Hepatocyte (in vitro differentiated cells): ENCODE measurements around the gene GRK5. TPM values are rescaled to one million over a fixed set of nuclear protein-coding genes. Genes with fewer than 3 reads are reported as not detected.
A peak's percentile ranks its signal among the peaks of the same experiment; 100 is the strongest.
"Not testable (repeated sequence)": the region's sequence is repeated elsewhere in the genome, so short reads cannot be mapped to it uniquely, and the experiment has no call there.

Source experiments
- DNase-seq: peaks from one replicate; pipeline ENCODE4 v3.0.0-alpha.2; 2016; ENCODE audit warnings: low spot score
- H2AFZ ChIP-seq: fragments of 200-600 bp; sonication (generic); 2 replicates; pipeline ENCODE4 v1.6.0; 2016; ENCODE audit warnings: antibody characterized with exemption, mild to moderate bottlenecking
- H3K27ac ChIP-seq: fragments of 200-600 bp; sonication (generic); 2 replicates; pipeline ENCODE4 v1.5.1; 2016; ENCODE audit warnings: mild to moderate bottlenecking
- H3K27me3 ChIP-seq: fragments of 200-600 bp; sonication (generic); 2 replicates; pipeline ENCODE4 v1.6.1; 2016
- H3K36me3 ChIP-seq: fragments of 200-600 bp; sonication (generic); replicated peaks from 2 replicates; pipeline ENCODE4 v1.5.1; 2016; ENCODE audit warnings: low read depth; ENCODE audit not compliant: insufficient read depth
- H3K4me1 ChIP-seq: fragments of 200-600 bp; sonication (generic); 2 replicates; pipeline ENCODE4 v1.5.1; 2016; ENCODE audit warnings: mild to moderate bottlenecking, moderate library complexity; ENCODE audit not compliant: insufficient read depth
- H3K4me2 ChIP-seq: fragments of 200-600 bp; sonication (generic); 2 replicates; pipeline ENCODE4 v1.6.0; 2016
- H3K4me3 ChIP-seq: fragments of 200-600 bp; sonication (generic); 2 replicates; pipeline ENCODE4 v1.5.1; 2016; ENCODE audit warnings: mild to moderate bottlenecking
- H3K79me2 ChIP-seq: fragments of 200-600 bp; sonication (generic); 2 replicates; pipeline ENCODE4 v1.6.0; 2017; ENCODE audit warnings: mild to moderate bottlenecking
- H3K9me2 ChIP-seq: fragments of 200-600 bp; sonication (generic); replicated peaks from 2 replicates; pipeline ENCODE4 v1.6.0; 2017; ENCODE audit warnings: mild to moderate bottlenecking; ENCODE audit not compliant: insufficient read depth
- H3K9me3 ChIP-seq: fragments of 200-600 bp; sonication (generic); 2 replicates; pipeline ENCODE4 v1.5.1; 2016; ENCODE audit warnings: low read depth, mild to moderate bottlenecking
- H4K20me1 ChIP-seq: fragments of 200-600 bp; sonication (generic); 2 replicates; pipeline ENCODE4 v1.6.0; 2016; ENCODE audit warnings: mild to moderate bottlenecking; ENCODE audit not compliant: insufficient read depth, poor library complexity, severe bottlenecking
- CTCF ChIP-seq: fragments of 200-600 bp; sonication (generic); IDR thresholded peaks from 2 replicates; pipeline ENCODE4 v1.5.1; 2016; ENCODE audit warnings: antibody characterized with exemption, mild to moderate bottlenecking; ENCODE audit not compliant: poor library complexity
- EZH2 ChIP-seq: fragments of 200-600 bp; sonication (generic); IDR thresholded peaks from 2 replicates; pipeline ENCODE4 v1.6.1; 2016; ENCODE audit warnings: antibody characterized with exemption, mild to moderate bottlenecking, borderline replicate concordance
- EZH2phosphoT487 ChIP-seq: fragments of 200-600 bp; sonication (generic); IDR thresholded peaks from one replicate; pipeline ENCODE4 v1.6.1; 2018; ENCODE audit warnings: antibody characterized with exemption, mild to moderate bottlenecking, low read depth, moderate library complexity; ENCODE audit not compliant: unreplicated experiment, severe bottlenecking
- WGBS: methylation state at CpG from one replicate; pipeline ENCODE4 v1.1.6; 2016; ENCODE audit warnings: low lambda C conversion rate; ENCODE audit errors: missing lambda C conversion rate; 5-methylcytosine and 5-hydroxymethylcytosine counted together
- polyA plus RNA-seq: library from polyadenylated mRNA; unstranded; fragments of >200 nt; fragmentation: Nextera tagmentation; extraction: Ambion mirVana; gene quantifications from 2 replicates; pipeline ENCODE4 v1.2.1, GENCODE V29; 2016
- total RNA-seq: library from RNA; depleted of rRNA; stranded (reverse); fragments of >200 nt; gene quantifications from 2 replicates; pipeline ENCODE4 v1.2.3, GENCODE V29; 2014

GRK5 gene
- total and polyA plus RNA-seq, 2 experiments from 2014 or later, result 7.6 to 19.9 TPM

- no peak for DNase-seq
- no peaks in the 10 kb centered on the region for H3K36me3 ChIP-seq
- TF ChIP-seq EZH2phosphoT487, result no peak
- no peak for TF ChIP-seq CTCF
- no peak for TF ChIP-seq EZH2
- no peaks in the 10 kb centered on the region for H3K9me3 ChIP-seq
- H3K27me3 ChIP-seq, result no peaks in the 10 kb centered on the region
- peaks cover 46% of the 10 kb centered on the region for H3K4me1 ChIP-seq
- no peak overlapping the region for H2AFZ ChIP-seq
- peaks cover 81% of the 10 kb centered on the region for H3K79me2 ChIP-seq
- WGBS, result 55% methylated on average over 8 of the region's 8 CpGs
- H3K4me2 ChIP-seq, result peak overlapping the region; percentile 30
- H3K4me3 ChIP-seq, result no peak overlapping the region
- H3K27ac ChIP-seq, result peak overlapping the region; percentile 77
- no peaks in the 10 kb centered on the region for H4K20me1 ChIP-seq
- H3K9me2 ChIP-seq, result no peaks in the 10 kb centered on the region
These were observed 31.2 kb downstream of the GRK5 start for GRCh38 chr10:119238577-119238976.

GRCh38 chr10:119239015-119239414 lies 31.6 kb downstream of the GRK5 start:
- peaks cover 79% of the 10 kb centered on the region for H3K79me2 ChIP-seq
- H3K4me1 ChIP-seq, result peaks cover 45% of the 10 kb centered on the region
- H3K9me2 ChIP-seq, H3K4me3 ChIP-seq, H3K36me3 ChIP-seq, H4K20me1 ChIP-seq, H2AFZ ChIP-seq, H3K27me3 ChIP-seq, DNase-seq, H3K9me3 ChIP-seq: not testable (repeated sequence)
- peak overlapping the region; percentile 77 for H3K27ac ChIP-seq
- peak overlapping the region; percentile 30 for H3K4me2 ChIP-seq
- 75% methylated on average over 6 of the region's 6 CpGs for WGBS

- Histone ChIP-seq H3K79me2 (peaks cover 79% of the 10 kb centered on the region), H3K4me1 (peaks cover 49% of the 10 kb centered on the region)
- H3K9me3 ChIP-seq, H3K27me3 ChIP-seq, H3K27ac ChIP-seq, H4K20me1 ChIP-seq, H2AFZ ChIP-seq, H3K4me2 ChIP-seq, H3K4me3 ChIP-seq, H3K9me2 ChIP-seq, DNase-seq, H3K36me3 ChIP-seq: not testable (repeated sequence)
- 92% methylated on average over 2 of the region's 4 CpGs for WGBS
These were observed 32.3 kb downstream of the GRK5 start for GRCh38 chr10:119239630-119240029.

GRCh38 chr10:119241066-119241465 lies 33.7 kb downstream of the GRK5 start:
- no peaks in the 10 kb centered on the region for H3K9me2 ChIP-seq
- H3K9me3 ChIP-seq, result no peaks in the 10 kb centered on the region
- H3K27ac ChIP-seq, result no peak overlapping the region
- peaks cover 76% of the 10 kb centered on the region for H3K79me2 ChIP-seq
- TF ChIP-seq CTCF (no peak), EZH2phosphoT487 (no peak), EZH2 (no peak)
- H3K27me3 ChIP-seq, result no peaks in the 10 kb centered on the region
- WGBS, result 82% methylated on average over 12 of the region's 12 CpGs
- H3K4me1 ChIP-seq, result peaks cover 44% of the 10 kb centered on the region
- H3K4me2 ChIP-seq, result no peak overlapping the region
- H3K36me3 ChIP-seq, result no peaks in the 10 kb centered on the region
- no peak overlapping the region for H2AFZ ChIP-seq
- no peak overlapping the region for H3K4me3 ChIP-seq
- H4K20me1 ChIP-seq, result no peaks in the 10 kb centered on the region
- DNase-seq, result no peak

GRCh38 chr10:119242186-119242585 lies 34.8 kb downstream of the GRK5 start:
- no peak overlapping the region for H3K27ac ChIP-seq
- WGBS, result 62% methylated on average over 7 of the region's 7 CpGs
- no peak for TF ChIP-seq EZH2
- no peak for TF ChIP-seq CTCF
- no peak for TF ChIP-seq EZH2phosphoT487

More at GRCh38 chr10:119242186-119242585, 34.8 kb downstream of the GRK5 start:
- no peak overlapping the region for H3K4me3 ChIP-seq
- H3K9me2 ChIP-seq, result no peaks in the 10 kb centered on the region
- no peaks in the 10 kb centered on the region for H3K27me3 ChIP-seq
- peaks cover 74% of the 10 kb centered on the region for H3K79me2 ChIP-seq
- H3K9me3 ChIP-seq, result no peaks in the 10 kb centered on the region
- peaks cover 41% of the 10 kb centered on the region for H3K4me1 ChIP-seq
- no peak overlapping the region for H2AFZ ChIP-seq
- H4K20me1 ChIP-seq, result no peaks in the 10 kb centered on the region
- no peak overlapping the region for H3K4me2 ChIP-seq
- no peak for DNase-seq
- H3K36me3 ChIP-seq, result no peaks in the 10 kb centered on the region
